NCI-H524 (cell line): ENCODE measurements around the gene TENM4.

Source experiments
- DNase-seq, 2 experiments: peaks; one replicate each; lab custom pipeline; 2025; lab: John Stamatoyannopoulos, UW

The TENM4 gene

GRCh38 chr11:79174045-79175008 is 266.5 kb downstream of the TENM4 start:
- peak in 1 of 2 experiments; percentile 5 for DNase-seq

- no peak for DNase-seq
Measured at GRCh38 chr11:79173615-79174014, 267.2 kb downstream of the TENM4 start.

GRCh38 chr11:79170321-79170720 is 270.5 kb downstream of the TENM4 start:
- DNase-seq, result no peak

GRCh38 chr11:79168530-79169110 is 272.2 kb downstream of the TENM4 start:
- no peak for DNase-seq

GRCh38 chr11:79167510-79168188 is 273.2 kb downstream of the TENM4 start:
- no peak for DNase-seq

- DNase-seq, result no peak
Measured at GRCh38 chr11:79165908-79166307, 274.9 kb downstream of the TENM4 start.

- DNase-seq, result no peak
Measured at GRCh38 chr11:79160791-79161403, 279.9 kb downstream of the TENM4 start.

GRCh38 chr11:79159657-79160450 is 281.0 kb downstream of the TENM4 start:
- no peak for DNase-seq

GRCh38 chr11:79157738-79158137 is 283.1 kb downstream of the TENM4 start:
- no peak for DNase-seq

GRCh38 chr11:79156031-79156430 is 284.8 kb downstream of the TENM4 start:
- DNase-seq, result no peak

- DNase-seq, result no peak
Measured at GRCh38 chr11:79155237-79155636, 285.6 kb downstream of the TENM4 start.

GRCh38 chr11:79152511-79152910 is 288.3 kb downstream of the TENM4 start:
- no peak for DNase-seq

GRCh38 chr11:79151396-79151795 is 289.4 kb downstream of the TENM4 start:
- DNase-seq, result no peak

GRCh38 chr11:79150966-79151365 is 289.9 kb downstream of the TENM4 start:
- DNase-seq, result no peak

GRCh38 chr11:79150320-79150719 is 290.5 kb downstream of the TENM4 start:
- DNase-seq, result no peak

GRCh38 chr11:79147731-79148130 is 293.1 kb downstream of the TENM4 start:
- no peak for DNase-seq

- DNase-seq, result no peak
Measured at GRCh38 chr11:79147011-79147410, 293.8 kb downstream of the TENM4 start.

GRCh38 chr11:79139900-79140299 is 300.9 kb downstream of the TENM4 start:
- DNase-seq, result no peak

- no peak for DNase-seq
Measured at GRCh38 chr11:79129702-79130101, 311.1 kb downstream of the TENM4 start.

- DNase-seq, result no peak
Measured at GRCh38 chr11:79128291-79128690, 312.5 kb downstream of the TENM4 start.

GRCh38 chr11:79122759-79123158 is 318.1 kb downstream of the TENM4 start:
- DNase-seq, result no peak
